Liver (tissue), 3 donors: ENCODE results near the gene OXTR.

ENCODE experiments used
- CTCF ChIP-seq: fragments of 150-350 bp; IDR thresholded peaks from 2 replicates; pipeline ENCODE4 v1.5.1; 2017; ENCODE audit warnings: improper control_type of control experiment, low read depth, low read length; ENCODE audit not compliant: missing input control
- FOXA1 ChIP-seq: IDR thresholded peaks from 2 replicates; pipeline ENCODE4 v1.6.1; 2016; ENCODE audit warnings: antibody characterized with exemption
- HNF4G ChIP-seq: IDR thresholded peaks from 2 replicates; pipeline ENCODE4 v1.6.1; 2016; ENCODE audit warnings: antibody characterized with exemption
- JUND ChIP-seq, 2 donors: IDR thresholded peaks; 2 replicates each; pipeline ENCODE4 v1.6.1; 2016; ENCODE audit warnings: antibody characterized with exemption in 2 of 2
- RAD21 ChIP-seq, 2 donors: IDR thresholded peaks; 2 replicates each; pipeline ENCODE4 v1.6.1; 2016; ENCODE audit warnings: antibody characterized with exemption in 2 of 2, mild to moderate bottlenecking in 2 of 2
- REST ChIP-seq: IDR thresholded peaks from 2 replicates; pipeline ENCODE4 v1.6.1; 2016; ENCODE audit warnings: antibody characterized with exemption, mild to moderate bottlenecking
- RXRA ChIP-seq, 2 donors: IDR thresholded peaks; 2 replicates each; pipeline ENCODE4 v1.6.1; 2017 to 2018; ENCODE audit warnings: antibody characterized with exemption in 2 of 2, mild to moderate bottlenecking in 1 of 2
- SP1 ChIP-seq: IDR thresholded peaks from 2 replicates; pipeline ENCODE4 v1.6.1; 2018; ENCODE audit warnings: antibody characterized with exemption, mild to moderate bottlenecking
- TAF1 ChIP-seq: conservative IDR thresholded peaks from 2 replicates; pipeline ENCODE4 v1.6.1; 2016; ENCODE audit warnings: antibody characterized with exemption, mild to moderate bottlenecking
- YY1 ChIP-seq: IDR thresholded peaks from 2 replicates; pipeline ENCODE4 v1.6.1; 2016; ENCODE audit warnings: antibody characterized with exemption, mild to moderate bottlenecking
- donor health status: healthy.
- donor health status: healthy.

- TF ChIP-seq JUND (IDR thresholded peaks at IDR 0.05), result no peak
- TF ChIP-seq SP1, result no peak
- no peak for TF ChIP-seq TAF1
- TF ChIP-seq FOXA1, result no peak
- TF ChIP-seq RAD21 (IDR thresholded peaks at IDR 0.05), result no peak
- TF ChIP-seq CTCF, result no peak
- no peak for TF ChIP-seq RXRA (IDR thresholded peaks at IDR 0.05)
- TF ChIP-seq YY1, result no peak
- no peak for TF ChIP-seq HNF4G
- no peak for TF ChIP-seq REST
These were observed 24.8 kb upstream of the OXTR start for GRCh38 chr3:8794247-8794646.
